ENCODE data around the gene DCP1A. TPM values are rescaled to one million over a fixed set of nuclear protein-coding genes. Genes with fewer than 3 reads are reported as not detected.
A peak's percentile ranks its signal among the peaks of the same experiment; 100 is the strongest.
"Not testable (repeated sequence)": the region's sequence is repeated elsewhere in the genome, so short reads cannot be mapped to it uniquely, and the experiment has no call there.

Gene DCP1A
- total and polyA plus RNA-seq, 2 donors (not counting 3 experiments of a cell fraction or from before 2014, with no cell fraction given): 32.3 to 38.0 TPM

DNA sequence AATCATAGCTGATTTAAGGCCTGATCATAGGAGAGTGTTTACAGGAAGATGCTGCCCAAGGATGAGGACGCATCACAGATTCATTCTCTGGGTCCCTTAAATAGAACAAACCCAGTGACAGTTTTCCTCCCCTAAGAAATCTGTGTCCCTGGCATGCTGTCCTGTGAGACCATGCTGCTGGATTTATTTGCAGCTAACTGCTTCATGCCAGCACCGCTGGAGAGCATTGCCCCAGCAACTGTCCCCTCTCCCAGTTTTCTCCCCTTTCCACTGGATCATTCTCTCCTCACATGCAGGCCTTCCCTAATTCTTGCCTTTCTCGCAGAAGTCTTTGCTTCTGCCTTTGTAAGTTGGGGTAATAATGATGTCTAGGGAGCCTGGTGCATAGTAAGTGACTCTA lies 29.3 kb upstream of the DCP1A start:
- TF ChIP-seq MYC (IDR thresholded peaks at IDR 0.05; ENCODE audit: low read depth, low read length): no peak
- intact Hi-C loops (cut with micrococcal nuclease) (no loop called here), dilution Hi-C loops (cut with MboI; ENCODE audit: extremely low pct_ligation_motif_present, low sequenced_read_pairs) (no loop called here)
- Histone ChIP-seq H3K4me3 (replicated peaks in 1 of 3; ENCODE audit: insufficient read depth in 1 of 3, low read depth in 1 of 3, low read length in 3 of 3) (no peak overlapping the region), H3K9me3 (replicated peaks; ENCODE audit: control insufficient read depth, insufficient read depth, low read length) (no peaks in the 10 kb centered on the region), H3K9ac (replicated peaks; ENCODE audit: extremely low read depth, insufficient read depth, low read length) (no peak overlapping the region), H3K79me2 (ENCODE audit: control insufficient read depth, insufficient read depth, low read length) (no peaks in the 10 kb centered on the region), H3K4me2 (ENCODE audit: insufficient read depth, low read length) (no peak overlapping the region), H4K20me1 (replicated peaks; ENCODE audit: control insufficient read depth, extremely low read depth, insufficient read depth, low read length) (no peaks in the 10 kb centered on the region), H3K27ac (ENCODE audit: insufficient read depth, low read depth, low read length) (no peak overlapping the region), H3K36me3 (ENCODE audit: control insufficient read depth in 2 of 2, extremely low read depth in 1 of 2, insufficient read depth in 2 of 2, low read length in 2 of 2) (no peaks in the 10 kb centered on the region), H3K4me1 (ENCODE audit: control insufficient read depth, extremely low read depth, insufficient read depth, low read length) (no peaks in the 10 kb centered on the region), H3K9me1 (replicated peaks; ENCODE audit: control insufficient read depth, extremely low read depth, insufficient read depth, low read length) (no peaks in the 10 kb centered on the region), H3K27me3 (ENCODE audit: control insufficient read depth in 2 of 2, insufficient read depth in 2 of 2, low read length in 2 of 2) (peaks cover 0 to 7% of the 10 kb centered on the region in 2 experiments), H2AFZ (ENCODE audit: low read depth, low read length) (no peak overlapping the region)
- FAIRE-seq: no peak
- DNase-seq (ENCODE audit: low read depth, low spot score): no peak
- ChIA-PET CTCF (interaction anchor here (5.2 kb wide), 1 partner anchor 333 kb away, joined by 43 read pairs; no protein-coding TSS in a partner anchor), POLR2A (no interaction called here)
- BruUV-seq (replicated peaks): no TSS peak

DNA sequence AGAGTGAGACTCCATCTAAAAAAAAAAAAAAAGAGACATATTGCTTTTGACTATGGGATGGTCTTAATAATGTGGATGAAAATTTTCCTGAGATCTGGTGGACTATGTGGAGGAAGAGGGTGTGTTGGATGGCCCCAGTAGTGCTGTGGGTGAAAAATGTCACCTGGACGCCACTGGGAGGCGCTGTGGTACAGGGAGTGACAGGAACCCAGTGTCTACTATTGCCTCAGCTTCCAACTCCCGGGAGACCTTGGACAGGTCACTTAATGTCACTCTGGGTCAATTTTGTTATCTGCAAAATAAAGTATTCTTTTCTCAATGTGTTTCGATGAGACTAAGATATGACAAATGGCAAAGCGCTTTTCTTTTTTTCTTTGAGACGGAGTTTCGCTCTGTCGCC lies 27.7 kb upstream of the DCP1A start:
- Histone ChIP-seq H3K36me3 (ENCODE audit: control insufficient read depth in 2 of 2, extremely low read depth in 1 of 2, insufficient read depth in 2 of 2, low read length in 2 of 2) (no peaks in the 10 kb centered on the region), H3K9me1 (replicated peaks; ENCODE audit: control insufficient read depth, extremely low read depth, insufficient read depth, low read length) (no peaks in the 10 kb centered on the region), H3K79me2 (ENCODE audit: control insufficient read depth, insufficient read depth, low read length) (no peaks in the 10 kb centered on the region), H3K9ac (replicated peaks; ENCODE audit: extremely low read depth, insufficient read depth, low read length) (no peak overlapping the region), H3K27me3 (ENCODE audit: control insufficient read depth in 2 of 2, insufficient read depth in 2 of 2, low read length in 2 of 2) (peaks cover 0 to 7% of the 10 kb centered on the region in 2 experiments), H2AFZ (ENCODE audit: low read depth, low read length) (no peak overlapping the region), H3K4me2 (ENCODE audit: insufficient read depth, low read length) (no peak overlapping the region), H3K4me1 (ENCODE audit: control insufficient read depth, extremely low read depth, insufficient read depth, low read length) (no peaks in the 10 kb centered on the region), H4K20me1 (replicated peaks; ENCODE audit: control insufficient read depth, extremely low read depth, insufficient read depth, low read length) (no peaks in the 10 kb centered on the region), H3K4me3 (replicated peaks in 1 of 3; ENCODE audit: insufficient read depth in 1 of 3, low read depth in 1 of 3, low read length in 3 of 3) (no peak overlapping the region), H3K27ac (ENCODE audit: insufficient read depth, low read depth, low read length) (no peak overlapping the region), H3K9me3 (replicated peaks; ENCODE audit: control insufficient read depth, insufficient read depth, low read length) (no peaks in the 10 kb centered on the region)
- no TSS peak for BruUV-seq (replicated peaks)
- FAIRE-seq (peak; percentile 91), DNase-seq (ENCODE audit: low read depth, low spot score) (peak; percentile 55)
- CTCF ChIA-PET: interaction anchor here (0.7 to 5.2 kb wide), 3 partner anchors 15 to 334 kb away, joined by 3 to 43 read pairs (median 6); no protein-coding TSS in a partner anchor
- dilution Hi-C loops (cut with MboI; ENCODE audit: extremely low pct_ligation_motif_present, low sequenced_read_pairs) (no loop called here), intact Hi-C loops (cut with micrococcal nuclease) (loop anchor here (1.0 kb wide), 2 partner anchors 76 to 335 kb away; no protein-coding TSS in a partner anchor)
- POLR2A ChIA-PET: no interaction called here
- TF ChIP-seq JUN (IDR thresholded peaks at IDR 0.05; ENCODE audit: borderline replicate concordance, insufficient read depth, insufficient read length, low read depth) (no peak), FOS (IDR thresholded peaks at IDR 0.05; ENCODE audit: borderline replicate concordance, insufficient read depth, low read length) (no peak), MYC (IDR thresholded peaks at IDR 0.05; ENCODE audit: low read depth, low read length) (no peak), POLR2A (IDR thresholded peaks at IDR 0.05; ENCODE audit: low read depth, low read length) (no peak), POLR2AphosphoS5 (IDR thresholded peaks at IDR 0.05; ENCODE audit: insufficient read depth, low read depth, low read length) (no peak), EZH2 (IDR thresholded peaks at IDR 0.05; ENCODE audit: borderline replicate concordance, low read depth, low read length, severe bottlenecking) (no peak)
- TF ChIP-seq, protein P1, sequence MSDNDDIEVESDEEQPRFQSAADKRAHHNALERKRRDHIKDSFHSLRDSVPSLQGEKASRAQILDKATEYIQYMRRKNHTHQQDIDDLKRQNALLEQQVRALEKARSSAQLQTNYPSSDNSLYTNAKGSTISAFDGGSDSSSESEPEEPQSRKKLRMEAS (IDR thresholded peaks at IDR 0.05; ENCODE audit: insufficient read depth, insufficient read length): no peak
- TF ChIP-seq, protein P2, sequence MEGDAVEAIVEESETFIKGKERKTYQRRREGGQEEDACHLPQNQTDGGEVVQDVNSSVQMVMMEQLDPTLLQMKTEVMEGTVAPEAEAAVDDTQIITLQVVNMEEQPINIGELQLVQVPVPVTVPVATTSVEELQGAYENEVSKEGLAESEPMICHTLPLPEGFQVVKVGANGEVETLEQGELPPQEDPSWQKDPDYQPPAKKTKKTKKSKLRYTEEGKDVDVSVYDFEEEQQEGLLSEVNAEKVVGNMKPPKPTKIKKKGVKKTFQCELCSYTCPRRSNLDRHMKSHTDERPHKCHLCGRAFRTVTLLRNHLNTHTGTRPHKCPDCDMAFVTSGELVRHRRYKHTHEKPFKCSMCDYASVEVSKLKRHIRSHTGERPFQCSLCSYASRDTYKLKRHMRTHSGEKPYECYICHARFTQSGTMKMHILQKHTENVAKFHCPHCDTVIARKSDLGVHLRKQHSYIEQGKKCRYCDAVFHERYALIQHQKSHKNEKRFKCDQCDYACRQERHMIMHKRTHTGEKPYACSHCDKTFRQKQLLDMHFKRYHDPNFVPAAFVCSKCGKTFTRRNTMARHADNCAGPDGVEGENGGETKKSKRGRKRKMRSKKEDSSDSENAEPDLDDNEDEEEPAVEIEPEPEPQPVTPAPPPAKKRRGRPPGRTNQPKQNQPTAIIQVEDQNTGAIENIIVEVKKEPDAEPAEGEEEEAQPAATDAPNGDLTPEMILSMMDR (IDR thresholded peaks at IDR 0.05; ENCODE audit: extremely low read depth in 1 of 2, insufficient read depth in 1 of 2, low read depth in 1 of 2, low read length in 2 of 2): peak; percentile 74 to 77

DNA sequence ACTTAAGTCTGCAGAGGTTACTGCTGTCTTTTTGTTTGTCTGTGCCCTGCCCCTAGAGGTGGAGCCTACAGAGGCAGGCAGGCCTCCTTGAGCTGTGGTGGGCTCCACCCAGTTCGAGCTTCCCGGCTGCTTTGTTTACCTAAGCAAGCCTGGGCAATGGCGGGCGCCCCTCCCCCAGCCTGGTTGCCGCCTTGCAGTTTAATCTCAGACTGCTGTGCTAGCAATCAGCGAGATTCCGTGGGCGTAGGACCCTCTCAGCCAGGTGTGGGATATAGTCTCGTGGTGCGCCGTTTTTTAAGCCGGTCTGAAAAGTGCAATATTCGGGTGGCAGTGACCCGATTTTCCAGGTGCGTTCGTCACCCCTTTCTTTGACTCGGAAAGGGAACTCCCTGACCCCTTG lies 23.4 kb upstream of the DCP1A start:
- H3K9me3 ChIP-seq (replicated peaks; ENCODE audit: control insufficient read depth, insufficient read depth, low read length); H3K4me1 ChIP-seq (ENCODE audit: control insufficient read depth, extremely low read depth, insufficient read depth, low read length); H3K79me2 ChIP-seq (ENCODE audit: control insufficient read depth, insufficient read depth, low read length); H3K9ac ChIP-seq (replicated peaks; ENCODE audit: extremely low read depth, insufficient read depth, low read length); H3K27ac ChIP-seq (ENCODE audit: insufficient read depth, low read depth, low read length); H4K20me1 ChIP-seq (replicated peaks; ENCODE audit: control insufficient read depth, extremely low read depth, insufficient read depth, low read length); H2AFZ ChIP-seq (ENCODE audit: low read depth, low read length); FAIRE-seq; DNase-seq (ENCODE audit: low read depth, low spot score); BruUV-seq (replicated peaks); H3K27me3 ChIP-seq (ENCODE audit: control insufficient read depth in 2 of 2, insufficient read depth in 2 of 2, low read length in 2 of 2); H3K9me1 ChIP-seq (replicated peaks; ENCODE audit: control insufficient read depth, extremely low read depth, insufficient read depth, low read length); POLR2A ChIA-PET; H3K4me2 ChIP-seq (ENCODE audit: insufficient read depth, low read length); intact Hi-C loops (cut with micrococcal nuclease); H3K4me3 ChIP-seq (replicated peaks in 1 of 3; ENCODE audit: insufficient read depth in 1 of 3, low read depth in 1 of 3, low read length in 3 of 3); H3K36me3 ChIP-seq (ENCODE audit: control insufficient read depth in 2 of 2, extremely low read depth in 1 of 2, insufficient read depth in 2 of 2, low read length in 2 of 2); dilution Hi-C loops (cut with MboI; ENCODE audit: extremely low pct_ligation_motif_present, low sequenced_read_pairs): not testable (repeated sequence)
- CTCF ChIA-PET: interaction anchor here (1.4 kb wide), 1 partner anchor 11 kb away, joined by 3 read pairs; no protein-coding TSS in a partner anchor

Data from endothelial cell of umbilical vein (primary cell).